GM18511 (cell line): Measurements from ENCODE around the gene UST.
A peak's percentile ranks its signal among the peaks of the same experiment; 100 is the strongest.
"Not testable (repeated sequence)": the region's sequence is repeated elsewhere in the genome, so short reads cannot be mapped to it uniquely, and the experiment has no call there.

Experiments used
- ATAC-seq: cut with Tn5 transposase; IDR thresholded peaks from one replicate; pipeline ENCODE4 v1.9.1; 2021; ENCODE audit warnings: mild to moderate bottlenecking, moderate library complexity; ENCODE audit not compliant: unreplicated experiment

Gene UST

GRCh38 chr6:148727104-148727503 lies 19.7 kb upstream of the UST start:
- no peak for ATAC-seq

- no peak for ATAC-seq
These were observed 10.8 kb upstream of the UST start for GRCh38 chr6:148735989-148736388.

GRCh38 chr6:148736774-148737412 lies 9.9 kb upstream of the UST start:
- no peak for ATAC-seq

GRCh38 chr6:148737806-148738205 lies 9.0 kb upstream of the UST start:
- ATAC-seq, result no peak

GRCh38 chr6:148738946-148739821 lies 7.6 kb upstream of the UST start:
- no peak for ATAC-seq

GRCh38 chr6:148739822-148740128 lies 7.1 kb upstream of the UST start:
- ATAC-seq, result no peak

GRCh38 chr6:148743476-148743875 lies 3.4 kb upstream of the UST start:
- no peak for ATAC-seq

- no peak for ATAC-seq
These were observed 904 bp upstream of the UST start for GRCh38 chr6:148745926-148746325.

- ATAC-seq, result peak; percentile 41
These were observed 278 bp downstream of the UST start for GRCh38 chr6:148747145-148747470.

- ATAC-seq, result peak; percentile 42
These were observed 788 bp downstream of the UST start for GRCh38 chr6:148747471-148748165.

GRCh38 chr6:148749674-148750073 lies 2.8 kb downstream of the UST start:
- ATAC-seq, result no peak

- ATAC-seq, result no peak
These were observed 4.3 kb downstream of the UST start for GRCh38 chr6:148750838-148751792.

- no peak for ATAC-seq
These were observed 5.0 kb downstream of the UST start for GRCh38 chr6:148751793-148752170.

GRCh38 chr6:148755379-148755778 lies 8.5 kb downstream of the UST start:
- ATAC-seq, result not testable (repeated sequence)

GRCh38 chr6:148757944-148758480 lies 11.2 kb downstream of the UST start:
- ATAC-seq, result peak; percentile 22

GRCh38 chr6:148758492-148758891 lies 11.7 kb downstream of the UST start:
- ATAC-seq, result peak; percentile 80

- no peak for ATAC-seq
These were observed 13.4 kb downstream of the UST start for GRCh38 chr6:148760258-148760534.

GRCh38 chr6:148760568-148761526 lies 14.0 kb downstream of the UST start:
- peak; percentile 35 for ATAC-seq

GRCh38 chr6:148761527-148762011 lies 14.7 kb downstream of the UST start:
- peak; percentile 0 for ATAC-seq

- no peak for ATAC-seq
These were observed 15.4 kb downstream of the UST start for GRCh38 chr6:148762231-148762630.
